A549 (cell line): ENCODE measurements around the gene CAMLG.

ENCODE experiments used
- CHD4 ChIP-seq: fragments of 200-600 bp; sonication (generic); IDR thresholded peaks from 2 replicates; pipeline ENCODE4 v1.6.1; 2016; ENCODE audit warnings: antibody characterized with exemption, mild to moderate bottlenecking, borderline replicate concordance
- CTCF ChIP-seq: fragments of >200 bp; sonication (Bioruptor Twin); formaldehyde crosslinking; IDR thresholded peaks from 3 replicates; pipeline ENCODE4 v1.5.1; 2016
- FOSL2 ChIP-seq, 2 experiments: fragments of 450-650 bp in 1 of 2; fragments of >200 bp in 1 of 2; sonication (Bioruptor Twin) in 1 of 2; formaldehyde crosslinking; IDR thresholded peaks; 2 replicates each; pipeline versions ENCODE4 v1.5.0 to v1.6.1; 2016 to 2020; ENCODE audit warnings: mild to moderate bottlenecking in 1 of 2, moderate library complexity in 1 of 2
- MAX ChIP-seq: IDR thresholded peaks from 2 replicates; pipeline ENCODE4 v1.6.1; 2012
- POLR2A ChIP-seq: IDR thresholded peaks from 2 replicates; pipeline ENCODE4 v1.6.1; 2012; ENCODE audit warnings: mild to moderate bottlenecking, low read length
- TF ChIP-seq, protein P1 (sequence below): fragments of 150-350 bp; IDR thresholded peaks from 2 replicates; pipeline ENCODE4 v1.6.1; 2014; ENCODE audit warnings: low read depth, mild to moderate bottlenecking, low read length

DNA sequence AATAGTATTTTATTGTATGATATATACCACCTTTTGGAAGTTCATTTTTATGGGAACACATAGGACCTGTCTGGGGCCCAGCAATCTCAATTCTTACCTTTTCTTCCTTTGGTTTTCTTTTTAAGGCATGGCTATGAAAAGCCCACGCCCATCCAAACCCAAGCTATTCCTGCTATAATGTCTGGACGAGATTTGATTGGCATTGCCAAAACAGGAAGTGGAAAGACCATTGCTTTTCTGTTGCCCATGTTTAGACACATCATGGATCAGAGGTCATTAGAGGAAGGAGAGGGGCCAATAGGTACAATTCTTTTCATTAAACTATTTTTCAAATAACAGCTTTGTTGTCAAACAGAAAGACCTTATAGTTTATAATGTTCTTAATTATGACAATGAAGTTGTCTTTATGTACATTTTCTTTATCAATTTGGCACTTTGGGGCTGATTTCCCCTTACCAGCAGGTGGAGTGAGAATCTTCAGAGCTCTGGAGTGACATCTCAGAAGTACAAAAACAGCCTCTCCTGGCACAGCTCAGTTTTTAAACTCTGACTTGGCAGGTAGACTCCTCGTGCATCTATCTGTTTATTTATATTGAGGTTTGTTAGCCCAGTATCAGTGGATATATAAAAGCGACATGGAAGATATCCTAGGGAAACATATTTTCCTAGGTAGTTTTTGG, 46.0 kb downstream of the CAMLG start:
- TF ChIP-seq, protein P1, sequence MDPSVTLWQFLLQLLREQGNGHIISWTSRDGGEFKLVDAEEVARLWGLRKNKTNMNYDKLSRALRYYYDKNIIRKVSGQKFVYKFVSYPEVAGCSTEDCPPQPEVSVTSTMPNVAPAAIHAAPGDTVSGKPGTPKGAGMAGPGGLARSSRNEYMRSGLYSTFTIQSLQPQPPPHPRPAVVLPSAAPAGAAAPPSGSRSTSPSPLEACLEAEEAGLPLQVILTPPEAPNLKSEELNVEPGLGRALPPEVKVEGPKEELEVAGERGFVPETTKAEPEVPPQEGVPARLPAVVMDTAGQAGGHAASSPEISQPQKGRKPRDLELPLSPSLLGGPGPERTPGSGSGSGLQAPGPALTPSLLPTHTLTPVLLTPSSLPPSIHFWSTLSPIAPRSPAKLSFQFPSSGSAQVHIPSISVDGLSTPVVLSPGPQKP, result no peak
- no peak for TF ChIP-seq MAX
- TF ChIP-seq CHD4, result no peak
- no peak for TF ChIP-seq FOSL2 (IDR thresholded peaks at IDR 0.05)
- TF ChIP-seq FOSL2 (CRISPR knock-in tag; IDR thresholded peaks at IDR 0.05), result no peak
- TF ChIP-seq CTCF, result peak; percentile 16; the same call in 1 of the 3 replicates
- TF ChIP-seq POLR2A, result no peak
